Neural cell (in vitro differentiated cells): ENCODE data around the gene GMDS. TPM values are rescaled to one million over a fixed set of nuclear protein-coding genes. Genes with fewer than 3 reads are reported as not detected.

Experiments
- H2AFZ ChIP-seq: fragments of 200-600, 300-800 bp; sonication (generic), shearing (Covaris generic); 2 replicates; pipeline ENCODE4 v1.6.0; 2014; ENCODE audit warnings: low read depth, mild to moderate bottlenecking, antibody characterized with exemption, low read length, moderate library complexity
- H3F3A ChIP-seq: fragments of 200-600 bp; shearing (Covaris generic); 2 replicates; pipeline ENCODE4 v1.6.1; 2016; ENCODE audit warnings: mild to moderate bottlenecking, moderate library complexity, mixed read lengths, antibody characterized with exemption, low read length; ENCODE audit not compliant: insufficient read depth, poor library complexity, severe bottlenecking
- H3K27ac ChIP-seq: fragments of 200-600, 300-800 bp; sonication (generic), shearing (Covaris generic); 2 replicates; pipeline ENCODE4 v1.5.1; 2014; ENCODE audit warnings: mild to moderate bottlenecking, low read length, moderate library complexity
- H3K27me3 ChIP-seq: fragments of 300-800, 200-600 bp; sonication (generic), shearing (Covaris generic); 2 replicates; pipeline ENCODE4 v1.6.0; 2014; ENCODE audit warnings: mild to moderate bottlenecking, low read depth, low read length, moderate library complexity; ENCODE audit not compliant: insufficient read depth
- H3K36me3 ChIP-seq: fragments of 300-800, 200-600 bp; sonication (generic), shearing (Covaris generic); 2 replicates; pipeline ENCODE4 v1.5.1; 2014; ENCODE audit warnings: mild to moderate bottlenecking, antibody characterized with exemption, low read length, moderate library complexity; ENCODE audit not compliant: insufficient read depth
- H3K4me2 ChIP-seq: fragments of 300-800, 200-600 bp; sonication (generic), shearing (Covaris generic); 2 replicates; pipeline ENCODE4 v1.6.0; 2014; ENCODE audit warnings: mild to moderate bottlenecking, low read length
- H3K4me3 ChIP-seq: fragments of 300-800, 200-600 bp; sonication (generic), shearing (Covaris generic); 2 replicates; pipeline ENCODE4 v1.5.1; 2014; ENCODE audit warnings: mild to moderate bottlenecking, low read length, moderate library complexity
- H3K79me2 ChIP-seq: fragments of 200-600 bp; shearing (Covaris generic); replicated peaks from 2 replicates; pipeline ENCODE4 v1.6.0; 2014; ENCODE audit warnings: mild to moderate bottlenecking, low read length, moderate library complexity; ENCODE audit not compliant: insufficient read depth
- H3K9ac ChIP-seq: fragments of 300-800, 200-600 bp; sonication (generic), shearing (Covaris generic); 2 replicates; pipeline ENCODE4 v1.6.1; 2016; ENCODE audit warnings: mild to moderate bottlenecking, low read length, mixed read lengths
- H3K9me2 ChIP-seq: fragments of 200-600 bp; shearing (Covaris generic); 2 replicates; pipeline ENCODE4 v1.6.1; 2016; ENCODE audit warnings: mild to moderate bottlenecking, low read length, mixed read lengths; ENCODE audit not compliant: insufficient read depth
- H3K9me3 ChIP-seq: fragments of 200-600, 300-800 bp; sonication (generic), shearing (Covaris generic); 2 replicates; pipeline ENCODE4 v1.6.1; 2016; ENCODE audit warnings: mild to moderate bottlenecking, mixed run types, low read length, moderate library complexity, mixed read lengths
- H4K20me1 ChIP-seq: fragments of 200-600 bp; shearing (Covaris generic); 2 replicates; pipeline ENCODE4 v1.6.1; 2016; ENCODE audit warnings: mild to moderate bottlenecking, mixed run types; ENCODE audit not compliant: insufficient read depth
- EP300 ChIP-seq: fragments of 450-650 bp; conservative IDR thresholded peaks from 2 replicates; pipeline ENCODE4 v1.6.1; 2014; ENCODE audit warnings: antibody characterized with exemption, mild to moderate bottlenecking, moderate library complexity; ENCODE audit not compliant: poor library complexity, severe bottlenecking
- EZH2 ChIP-seq: fragments of 200-600, 300-800 bp; shearing (Covaris generic), sonication (generic); IDR thresholded peaks from 2 replicates; pipeline ENCODE4 v1.6.1; 2014; ENCODE audit warnings: antibody characterized with exemption, low read length, borderline replicate concordance, mild to moderate bottlenecking; ENCODE audit not compliant: insufficient read depth, poor library complexity, severe bottlenecking
- MXI1 ChIP-seq: fragments of 450-650 bp; conservative IDR thresholded peaks from 2 replicates; pipeline ENCODE4 v1.6.1; 2014; ENCODE audit warnings: antibody characterized with exemption, mild to moderate bottlenecking; ENCODE audit not compliant: poor library complexity, severe bottlenecking
- POLR2AphosphoS5 ChIP-seq: IDR thresholded peaks from 2 replicates; pipeline ENCODE4 v1.6.1; 2012
- RAD21 ChIP-seq: fragments of 450-650 bp; conservative IDR thresholded peaks from 2 replicates; pipeline ENCODE4 v1.6.1; 2014; ENCODE audit warnings: antibody characterized with exemption, mild to moderate bottlenecking, moderate library complexity
- SMC3 ChIP-seq: fragments of 450-650 bp; conservative IDR thresholded peaks from 2 replicates; pipeline ENCODE4 v1.6.1; 2014; ENCODE audit warnings: antibody characterized with exemption, mild to moderate bottlenecking, moderate library complexity; ENCODE audit not compliant: poor library complexity
- TAF1 ChIP-seq: IDR thresholded peaks from 2 replicates; pipeline ENCODE4 v1.6.1; 2012; ENCODE audit warnings: low read depth
- polyA plus RNA-seq: library from polyadenylated mRNA; depleted of rRNA; stranded (reverse); fragments of >200 nt; gene quantifications from 2 replicates; pipeline ENCODE4 v1.2.3, GENCODE V29; 2014
- TF ChIP-seq, protein P1 (sequence below): fragments of 450-650 bp; IDR thresholded peaks from 2 replicates; pipeline ENCODE4 v1.5.1; 2014; ENCODE audit warnings: antibody characterized with exemption, mild to moderate bottlenecking, moderate library complexity; ENCODE audit not compliant: poor library complexity, severe bottlenecking
- TF ChIP-seq, protein P2 (sequence below): IDR thresholded peaks from 2 replicates; pipeline ENCODE4 v1.6.1; 2012; ENCODE audit warnings: borderline replicate concordance

The GMDS gene
- polyA plus RNA-seq, 1 donor from 2014 or later = 11.4 TPM

DNA sequence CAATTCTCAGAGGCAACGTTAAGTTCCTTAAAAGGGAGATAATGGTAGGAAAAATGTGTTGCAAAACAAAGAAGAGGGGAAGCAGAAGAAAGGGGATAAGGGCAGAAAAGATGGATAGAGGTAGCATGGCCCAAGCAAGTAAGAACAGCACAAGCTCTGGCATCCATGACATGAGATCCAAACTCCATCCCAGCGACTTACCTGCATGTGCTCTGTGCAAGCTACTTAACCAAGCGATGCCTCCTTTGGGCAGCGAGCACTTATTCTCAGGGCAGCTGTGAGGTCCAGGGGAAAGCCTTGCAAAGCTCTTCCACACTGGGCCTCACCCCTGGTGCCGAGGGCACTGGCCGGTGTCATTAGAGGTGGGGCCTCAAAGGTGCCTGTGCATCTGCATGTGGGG lies 340.5 kb downstream of the GMDS start:
- H3K4me3 ChIP-seq = no peak overlapping the region
- no peaks in the 10 kb centered on the region for H3K79me2 ChIP-seq
- TF ChIP-seq EZH2 = no peak
- TF ChIP-seq, protein P1, sequence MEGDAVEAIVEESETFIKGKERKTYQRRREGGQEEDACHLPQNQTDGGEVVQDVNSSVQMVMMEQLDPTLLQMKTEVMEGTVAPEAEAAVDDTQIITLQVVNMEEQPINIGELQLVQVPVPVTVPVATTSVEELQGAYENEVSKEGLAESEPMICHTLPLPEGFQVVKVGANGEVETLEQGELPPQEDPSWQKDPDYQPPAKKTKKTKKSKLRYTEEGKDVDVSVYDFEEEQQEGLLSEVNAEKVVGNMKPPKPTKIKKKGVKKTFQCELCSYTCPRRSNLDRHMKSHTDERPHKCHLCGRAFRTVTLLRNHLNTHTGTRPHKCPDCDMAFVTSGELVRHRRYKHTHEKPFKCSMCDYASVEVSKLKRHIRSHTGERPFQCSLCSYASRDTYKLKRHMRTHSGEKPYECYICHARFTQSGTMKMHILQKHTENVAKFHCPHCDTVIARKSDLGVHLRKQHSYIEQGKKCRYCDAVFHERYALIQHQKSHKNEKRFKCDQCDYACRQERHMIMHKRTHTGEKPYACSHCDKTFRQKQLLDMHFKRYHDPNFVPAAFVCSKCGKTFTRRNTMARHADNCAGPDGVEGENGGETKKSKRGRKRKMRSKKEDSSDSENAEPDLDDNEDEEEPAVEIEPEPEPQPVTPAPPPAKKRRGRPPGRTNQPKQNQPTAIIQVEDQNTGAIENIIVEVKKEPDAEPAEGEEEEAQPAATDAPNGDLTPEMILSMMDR = no peak
- TF ChIP-seq EP300 = no peak
- TF ChIP-seq TAF1 = no peak
- no peak for TF ChIP-seq RAD21
- no peak for TF ChIP-seq MXI1
- no peak for TF ChIP-seq SMC3
- TF ChIP-seq, protein P2, sequence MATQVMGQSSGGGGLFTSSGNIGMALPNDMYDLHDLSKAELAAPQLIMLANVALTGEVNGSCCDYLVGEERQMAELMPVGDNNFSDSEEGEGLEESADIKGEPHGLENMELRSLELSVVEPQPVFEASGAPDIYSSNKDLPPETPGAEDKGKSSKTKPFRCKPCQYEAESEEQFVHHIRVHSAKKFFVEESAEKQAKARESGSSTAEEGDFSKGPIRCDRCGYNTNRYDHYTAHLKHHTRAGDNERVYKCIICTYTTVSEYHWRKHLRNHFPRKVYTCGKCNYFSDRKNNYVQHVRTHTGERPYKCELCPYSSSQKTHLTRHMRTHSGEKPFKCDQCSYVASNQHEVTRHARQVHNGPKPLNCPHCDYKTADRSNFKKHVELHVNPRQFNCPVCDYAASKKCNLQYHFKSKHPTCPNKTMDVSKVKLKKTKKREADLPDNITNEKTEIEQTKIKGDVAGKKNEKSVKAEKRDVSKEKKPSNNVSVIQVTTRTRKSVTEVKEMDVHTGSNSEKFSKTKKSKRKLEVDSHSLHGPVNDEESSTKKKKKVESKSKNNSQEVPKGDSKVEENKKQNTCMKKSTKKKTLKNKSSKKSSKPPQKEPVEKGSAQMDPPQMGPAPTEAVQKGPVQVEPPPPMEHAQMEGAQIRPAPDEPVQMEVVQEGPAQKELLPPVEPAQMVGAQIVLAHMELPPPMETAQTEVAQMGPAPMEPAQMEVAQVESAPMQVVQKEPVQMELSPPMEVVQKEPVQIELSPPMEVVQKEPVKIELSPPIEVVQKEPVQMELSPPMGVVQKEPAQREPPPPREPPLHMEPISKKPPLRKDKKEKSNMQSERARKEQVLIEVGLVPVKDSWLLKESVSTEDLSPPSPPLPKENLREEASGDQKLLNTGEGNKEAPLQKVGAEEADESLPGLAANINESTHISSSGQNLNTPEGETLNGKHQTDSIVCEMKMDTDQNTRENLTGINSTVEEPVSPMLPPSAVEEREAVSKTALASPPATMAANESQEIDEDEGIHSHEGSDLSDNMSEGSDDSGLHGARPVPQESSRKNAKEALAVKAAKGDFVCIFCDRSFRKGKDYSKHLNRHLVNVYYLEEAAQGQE = no peak
- TF ChIP-seq POLR2AphosphoS5 = no peak
- H3F3A ChIP-seq = no peaks in the 10 kb centered on the region
- no peaks in the 10 kb centered on the region for H4K20me1 ChIP-seq
- H2AFZ ChIP-seq = no peak overlapping the region
- H3K4me2 ChIP-seq = no peak overlapping the region
- no peaks in the 10 kb centered on the region for H3K9me2 ChIP-seq
- H3K27ac ChIP-seq = no peak overlapping the region
- H3K9me3 ChIP-seq = no peaks in the 10 kb centered on the region
- no peaks in the 10 kb centered on the region for H3K27me3 ChIP-seq
- H3K36me3 ChIP-seq = no peaks in the 10 kb centered on the region
- H3K9ac ChIP-seq = no peak overlapping the region

DNA sequence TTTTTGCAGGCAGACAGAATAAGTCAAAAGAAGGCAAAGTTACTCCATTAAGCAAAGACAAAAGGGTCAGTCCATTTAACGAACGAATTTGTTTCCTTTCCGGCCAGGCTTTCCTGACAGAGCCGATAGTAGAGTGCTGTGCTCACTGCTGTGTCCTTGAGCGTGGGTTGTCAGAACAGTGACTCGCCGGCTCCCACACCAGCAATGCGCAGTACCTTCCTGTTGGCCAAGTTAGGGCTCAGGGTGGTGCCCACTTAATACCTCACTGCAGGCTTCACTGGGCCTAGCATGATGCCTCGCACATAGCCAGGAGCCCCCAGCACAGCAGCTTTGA lies 341.0 kb downstream of the GMDS start:
- H3K27me3 ChIP-seq = no peaks in the 10 kb centered on the region
- no peak overlapping the region for H3K4me3 ChIP-seq
- no peaks in the 10 kb centered on the region for H3K9me3 ChIP-seq
- H2AFZ ChIP-seq = no peak overlapping the region
- H3K9me2 ChIP-seq = no peaks in the 10 kb centered on the region
- no peaks in the 10 kb centered on the region for H3K79me2 ChIP-seq
- no peak overlapping the region for H3K27ac ChIP-seq
- H3K36me3 ChIP-seq = no peaks in the 10 kb centered on the region
- TF ChIP-seq EP300 (no peak), TAF1 (no peak), EZH2 (no peak)
- no peaks in the 10 kb centered on the region for H3F3A ChIP-seq
- H4K20me1 ChIP-seq = no peaks in the 10 kb centered on the region
- H3K4me2 ChIP-seq = no peak overlapping the region
- no peak overlapping the region for H3K9ac ChIP-seq
